Gastroesophageal sphincter (tissue), 3 donors: ENCODE measurements around the gene GRM7.

Source experiments
- POLR2A ChIP-seq, 2 donors: fragments of 450-650 bp; IDR thresholded peaks; one replicate each; pipeline ENCODE4 v1.6.1; 2017; ENCODE audit warnings: antibody characterized with exemption in 2 of 2, mild to moderate bottlenecking in 2 of 2, moderate library complexity in 1 of 2
- POLR2AphosphoS5 ChIP-seq: sonication (generic); formaldehyde crosslinking; IDR thresholded peaks from one replicate; pipeline ENCODE4 v1.6.1; 2017; ENCODE audit warnings: antibody characterized with exemption
- TF ChIP-seq, protein P1 (sequence below), 4 experiments: fragments of 200-600 bp in 2 of 4; fragments of 450-650 bp in 2 of 4; sonication (generic) in 1 of 4; IDR thresholded peaks; one replicate each; pipeline ENCODE4 v1.5.1; 2017 to 2019; ENCODE audit warnings: antibody characterized with exemption in 4 of 4, mild to moderate bottlenecking in 2 of 4, moderate library complexity in 2 of 4

DNA sequence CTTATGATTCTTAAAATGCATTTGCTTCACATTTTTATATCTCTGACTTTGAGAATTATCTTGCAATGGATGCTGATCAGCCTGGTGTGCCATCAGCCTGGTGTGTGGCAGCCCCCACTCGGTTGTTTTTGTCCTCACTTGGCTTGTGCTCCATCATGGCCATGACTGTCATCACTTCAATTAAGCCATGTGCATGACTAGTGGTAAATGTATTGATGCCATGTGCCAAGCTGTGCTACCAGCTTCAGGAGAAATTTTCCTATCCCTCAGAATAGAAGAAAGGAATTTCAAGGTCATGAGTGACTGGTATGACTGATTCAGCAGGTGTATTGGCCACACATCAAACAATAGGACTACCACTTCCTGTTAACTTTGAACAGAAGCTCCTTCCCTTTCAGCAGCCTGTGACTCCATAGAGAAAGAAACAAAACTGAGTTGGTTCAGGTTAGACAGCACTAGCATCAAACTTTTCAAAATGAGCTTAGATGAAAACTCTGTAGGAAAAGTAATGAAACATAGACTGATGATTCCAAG lies 251.7 kb downstream of the GRM7 start:
- TF ChIP-seq POLR2AphosphoS5 = no peak
- TF ChIP-seq, protein P1, sequence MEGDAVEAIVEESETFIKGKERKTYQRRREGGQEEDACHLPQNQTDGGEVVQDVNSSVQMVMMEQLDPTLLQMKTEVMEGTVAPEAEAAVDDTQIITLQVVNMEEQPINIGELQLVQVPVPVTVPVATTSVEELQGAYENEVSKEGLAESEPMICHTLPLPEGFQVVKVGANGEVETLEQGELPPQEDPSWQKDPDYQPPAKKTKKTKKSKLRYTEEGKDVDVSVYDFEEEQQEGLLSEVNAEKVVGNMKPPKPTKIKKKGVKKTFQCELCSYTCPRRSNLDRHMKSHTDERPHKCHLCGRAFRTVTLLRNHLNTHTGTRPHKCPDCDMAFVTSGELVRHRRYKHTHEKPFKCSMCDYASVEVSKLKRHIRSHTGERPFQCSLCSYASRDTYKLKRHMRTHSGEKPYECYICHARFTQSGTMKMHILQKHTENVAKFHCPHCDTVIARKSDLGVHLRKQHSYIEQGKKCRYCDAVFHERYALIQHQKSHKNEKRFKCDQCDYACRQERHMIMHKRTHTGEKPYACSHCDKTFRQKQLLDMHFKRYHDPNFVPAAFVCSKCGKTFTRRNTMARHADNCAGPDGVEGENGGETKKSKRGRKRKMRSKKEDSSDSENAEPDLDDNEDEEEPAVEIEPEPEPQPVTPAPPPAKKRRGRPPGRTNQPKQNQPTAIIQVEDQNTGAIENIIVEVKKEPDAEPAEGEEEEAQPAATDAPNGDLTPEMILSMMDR (IDR thresholded peaks at IDR 0.05) = no peak
- TF ChIP-seq POLR2A (IDR thresholded peaks at IDR 0.05) = no peak
